A673 (cell line): ENCODE results near the gene CNTN1. TPM values are rescaled to one million over a fixed set of nuclear protein-coding genes. Genes with fewer than 3 reads are reported as not detected.
A peak's percentile ranks its signal among the peaks of the same experiment; 100 is the strongest.

Source experiments
- BruUV-seq: library from RNA; stranded (reverse); fragments of 400-500 nt; replicated peaks from 2 replicates; lab custom pipeline; 2021; lab: Mats Ljungman, UMichigan
- CTCF ChIA-PET: fragments of 300-600 bp; sonication (Branson Sonifier 250); formaldehyde crosslinking; loops from one replicate; lab custom pipeline; 2022; ENCODE audit warnings: antibody characterized with exemption; lab: Charles Lee
- POLR2A ChIA-PET: fragments of 300-600 bp; sonication (Branson Sonifier 250); formaldehyde crosslinking; loops from one replicate; lab custom pipeline; 2022; ENCODE audit warnings: antibody characterized with exemption; ENCODE audit not compliant: low non-redundant PET; lab: Charles Lee
- DNase-seq: peaks from one replicate; pipeline ENCODE4 v3.0.0-alpha.2; 2015; ENCODE audit warnings: low spot score
- H3K27ac ChIP-seq: fragments of 200-600 bp; sonication (generic); 2 replicates; pipeline ENCODE4 v1.5.1; 2016; ENCODE audit warnings: mixed run types, low read depth, mild to moderate bottlenecking, mixed read lengths, antibody characterized with exemption, low read length; ENCODE audit not compliant: poor library complexity, severe bottlenecking
- H3K27me3 ChIP-seq: fragments of 200-600 bp; sonication (generic); replicated peaks from 2 replicates; pipeline ENCODE4 v1.6.1; 2017; ENCODE audit warnings: mixed run types, low read depth, mild to moderate bottlenecking, mixed read lengths, antibody characterized with exemption, low read length; ENCODE audit not compliant: insufficient read depth, poor library complexity
- H3K36me3 ChIP-seq: fragments of 200-600 bp; sonication (generic); 2 replicates; pipeline ENCODE4 v1.6.1; 2016; ENCODE audit warnings: mixed run types, mild to moderate bottlenecking, mixed read lengths, antibody characterized with exemption, low read length; ENCODE audit not compliant: insufficient read depth, poor library complexity, severe bottlenecking
- H3K4me1 ChIP-seq: fragments of 200-600 bp; sonication (generic); 2 replicates; pipeline ENCODE4 v1.6.1; 2017; ENCODE audit warnings: mixed run types, mild to moderate bottlenecking, mixed read lengths, antibody characterized with exemption, low read length; ENCODE audit not compliant: insufficient read depth, poor library complexity, severe bottlenecking
- H3K4me3 ChIP-seq: fragments of 200-600 bp; sonication (generic); 2 replicates; pipeline ENCODE4 v1.5.1; 2016; ENCODE audit warnings: low read depth, mixed run types, mild to moderate bottlenecking, mixed read lengths, low read length; ENCODE audit not compliant: poor library complexity, severe bottlenecking
- H3K9me3 ChIP-seq: fragments of 200-600 bp; sonication (generic); 2 replicates; pipeline ENCODE4 v1.6.1; 2016; ENCODE audit warnings: mixed run types, low read depth, mild to moderate bottlenecking, mixed read lengths, antibody characterized with exemption, low read length; ENCODE audit not compliant: poor library complexity, severe bottlenecking
- EZH2 ChIP-seq: fragments of 200-600 bp; sonication (generic); IDR thresholded peaks from 2 replicates; pipeline ENCODE4 v1.6.1; 2017; ENCODE audit warnings: borderline replicate concordance, low read depth, mild to moderate bottlenecking, mixed read lengths, antibody characterized with exemption, low read length; ENCODE audit not compliant: poor library complexity, severe bottlenecking
- intact Hi-C: fragments of 100-400 bp; cut with micrococcal nuclease; formaldehyde crosslinking; loops from one replicate; pipeline ENCODE4 v1.10.0; 2022; ENCODE audit not compliant: unreplicated experiment
- total RNA-seq: library from RNA; stranded (reverse); gene quantifications from 2 replicates; pipeline ENCODE4 v1.2.3, GENCODE V29; 2021
- TF ChIP-seq, protein P1 (sequence below): fragments of 300-800, 200-600 bp; sonication (generic); conservative IDR thresholded peaks from 2 replicates; pipeline ENCODE4 v1.5.1; 2017; ENCODE audit warnings: low read depth, mild to moderate bottlenecking, antibody characterized with exemption, low read length, moderate library complexity, mixed read lengths

CNTN1 gene
- total RNA-seq, 1 experiment from 2014 or later = 0.90 TPM

DNA sequence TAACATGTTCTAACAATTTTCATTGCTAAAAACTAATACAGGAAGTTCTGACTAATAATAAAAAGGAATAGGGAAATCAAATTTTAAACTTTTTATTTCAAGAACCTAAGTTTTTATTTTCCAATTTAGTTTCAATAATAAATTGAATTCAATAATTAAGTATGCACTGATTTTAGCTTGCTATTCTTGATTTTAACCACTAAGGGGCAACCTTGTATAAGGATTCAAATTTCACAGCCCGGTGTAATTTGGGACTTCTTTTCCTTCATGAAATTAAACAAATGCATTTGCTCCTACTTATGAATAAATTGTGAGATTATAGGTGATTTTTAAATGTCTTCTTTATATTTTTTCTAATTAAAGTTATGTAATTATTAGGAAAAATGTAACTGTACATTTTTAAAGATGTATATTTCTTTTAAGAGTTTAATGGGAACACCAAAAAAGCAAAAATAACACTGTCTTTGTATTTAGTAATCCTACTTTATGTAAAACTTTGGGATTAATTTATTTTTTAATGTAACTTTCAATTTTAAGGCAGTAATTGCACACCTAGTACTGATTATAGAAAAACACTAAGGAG is 254.5 kb downstream of the CNTN1 start:
- Histone ChIP-seq H3K4me3 (no peak overlapping the region), H3K27me3 (no peaks in the 10 kb centered on the region), H3K4me1 (no peaks in the 10 kb centered on the region), H3K27ac (no peak overlapping the region), H3K9me3 (no peaks in the 10 kb centered on the region), H3K36me3 (no peaks in the 10 kb centered on the region)
- intact Hi-C loops = loop anchor here (5.0 to 10.0 kb wide), 4 partner anchors 321 to 1621 kb away; no protein-coding TSS in a partner anchor
- ChIA-PET CTCF (interaction anchor here (0.5 to 0.8 kb wide), 4 partner anchors 23 to 1196 kb away, joined by 3 to 4 read pairs (median 3); no protein-coding TSS in a partner anchor), POLR2A (no interaction called here)
- no peak for TF ChIP-seq EZH2
- TF ChIP-seq, protein P1, sequence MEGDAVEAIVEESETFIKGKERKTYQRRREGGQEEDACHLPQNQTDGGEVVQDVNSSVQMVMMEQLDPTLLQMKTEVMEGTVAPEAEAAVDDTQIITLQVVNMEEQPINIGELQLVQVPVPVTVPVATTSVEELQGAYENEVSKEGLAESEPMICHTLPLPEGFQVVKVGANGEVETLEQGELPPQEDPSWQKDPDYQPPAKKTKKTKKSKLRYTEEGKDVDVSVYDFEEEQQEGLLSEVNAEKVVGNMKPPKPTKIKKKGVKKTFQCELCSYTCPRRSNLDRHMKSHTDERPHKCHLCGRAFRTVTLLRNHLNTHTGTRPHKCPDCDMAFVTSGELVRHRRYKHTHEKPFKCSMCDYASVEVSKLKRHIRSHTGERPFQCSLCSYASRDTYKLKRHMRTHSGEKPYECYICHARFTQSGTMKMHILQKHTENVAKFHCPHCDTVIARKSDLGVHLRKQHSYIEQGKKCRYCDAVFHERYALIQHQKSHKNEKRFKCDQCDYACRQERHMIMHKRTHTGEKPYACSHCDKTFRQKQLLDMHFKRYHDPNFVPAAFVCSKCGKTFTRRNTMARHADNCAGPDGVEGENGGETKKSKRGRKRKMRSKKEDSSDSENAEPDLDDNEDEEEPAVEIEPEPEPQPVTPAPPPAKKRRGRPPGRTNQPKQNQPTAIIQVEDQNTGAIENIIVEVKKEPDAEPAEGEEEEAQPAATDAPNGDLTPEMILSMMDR = peak; percentile 75
- no TSS peak for BruUV-seq
- DNase-seq = peak; percentile 61

DNA sequence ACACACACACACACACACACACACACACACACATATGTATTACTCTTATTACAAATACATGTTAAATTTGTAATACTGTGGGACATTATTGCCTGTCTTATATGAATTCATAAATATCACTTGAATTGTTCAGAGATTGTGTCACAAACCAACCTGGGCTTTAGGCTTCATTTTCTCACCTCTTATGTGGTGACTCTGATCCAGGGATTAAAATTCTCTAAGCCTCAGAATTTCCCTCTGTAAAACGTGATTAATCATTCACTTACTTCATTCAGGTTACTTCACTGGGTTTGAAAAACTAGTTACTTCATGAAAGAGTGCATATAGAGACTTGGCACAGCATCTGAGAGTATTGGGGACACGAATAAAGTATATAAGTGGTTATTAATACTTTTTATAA is 255.6 kb downstream of the CNTN1 start:
- Histone ChIP-seq H3K27ac (no peak overlapping the region), H3K9me3 (no peaks in the 10 kb centered on the region), H3K4me1 (no peaks in the 10 kb centered on the region), H3K27me3 (no peaks in the 10 kb centered on the region), H3K36me3 (no peaks in the 10 kb centered on the region), H3K4me3 (no peak overlapping the region)
- BruUV-seq = no TSS peak
- TF ChIP-seq, protein P1 = no peak
- no peak for TF ChIP-seq EZH2
- DNase-seq = no peak
- ChIA-PET CTCF (interaction anchor here (0.6 kb wide), 1 partner anchor 1107 kb away, joined by 3 read pairs; no protein-coding TSS in a partner anchor), POLR2A (no interaction called here)
- intact Hi-C loops = loop anchor here (5.0 to 10.0 kb wide), 4 partner anchors 320 to 1620 kb away; no protein-coding TSS in a partner anchor

DNA sequence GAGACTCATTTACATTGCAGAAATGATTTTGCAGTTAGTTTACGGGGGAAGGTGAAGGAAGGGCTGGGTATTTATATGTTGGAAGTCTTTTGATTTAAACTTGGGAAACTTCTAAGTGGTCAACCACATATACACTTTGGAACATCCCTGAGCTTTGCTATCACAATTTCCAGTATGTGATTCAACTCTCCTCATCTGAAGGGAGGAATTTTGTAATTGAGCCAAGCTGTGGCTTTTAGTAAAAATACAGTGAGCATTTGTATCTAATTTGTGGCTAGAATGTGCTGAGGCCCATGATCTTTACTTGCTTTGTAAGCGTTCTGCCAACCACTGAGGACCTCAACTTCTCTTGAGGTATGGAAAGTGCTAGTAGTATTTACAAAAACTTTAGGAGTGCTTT is 260.8 kb downstream of the CNTN1 start:
- H3K4me1 ChIP-seq = no peaks in the 10 kb centered on the region

More for the DNA sequence above, 260.8 kb downstream of the CNTN1 start:
- H3K9me3 ChIP-seq = no peaks in the 10 kb centered on the region
- no peaks in the 10 kb centered on the region for H3K36me3 ChIP-seq
- TF ChIP-seq, protein P1 = no peak
- DNase-seq = no peak
- POLR2A ChIA-PET = no interaction called here
- intact Hi-C loops = no loop called here
- no peaks in the 10 kb centered on the region for H3K27me3 ChIP-seq
- BruUV-seq = no TSS peak
- no peak overlapping the region for H3K27ac ChIP-seq
- no peak overlapping the region for H3K4me3 ChIP-seq
- CTCF ChIA-PET = interaction anchor here (0.5 kb wide), 1 partner anchor 1179 kb away, joined by 3 read pairs; no protein-coding TSS in a partner anchor
